Adrenal gland (tissue), 5 donors: ENCODE results near the gene GJB5.
"Not testable (repeated sequence)": the region's sequence is repeated elsewhere in the genome, so short reads cannot be mapped to it uniquely, and the experiment has no call there.

Source experiments
- POLR2A ChIP-seq, 2 donors: fragments of 450-650 bp; IDR thresholded peaks; one replicate each; pipeline ENCODE4 v1.6.1; 2017; ENCODE audit warnings: antibody characterized with exemption in 2 of 2, mild to moderate bottlenecking in 2 of 2, moderate library complexity in 1 of 2
- TF ChIP-seq, protein P1 (sequence below), 6 experiments: fragments of 450-650 bp in 4 of 6; fragments of 200-600 bp in 2 of 6; sonication (generic) in 1 of 6; IDR thresholded peaks; 1 replicate in 5 of 6; 2 replicates in 1 of 6; pipeline versions ENCODE4 v1.5.1 to v1.8.0; 2016 to 2021; ENCODE audit warnings: antibody characterized with exemption in 6 of 6, mild to moderate bottlenecking in 2 of 6, moderate library complexity in 1 of 6
- donor health status: DM: no; HTN: no; CAD: no.

DNA sequence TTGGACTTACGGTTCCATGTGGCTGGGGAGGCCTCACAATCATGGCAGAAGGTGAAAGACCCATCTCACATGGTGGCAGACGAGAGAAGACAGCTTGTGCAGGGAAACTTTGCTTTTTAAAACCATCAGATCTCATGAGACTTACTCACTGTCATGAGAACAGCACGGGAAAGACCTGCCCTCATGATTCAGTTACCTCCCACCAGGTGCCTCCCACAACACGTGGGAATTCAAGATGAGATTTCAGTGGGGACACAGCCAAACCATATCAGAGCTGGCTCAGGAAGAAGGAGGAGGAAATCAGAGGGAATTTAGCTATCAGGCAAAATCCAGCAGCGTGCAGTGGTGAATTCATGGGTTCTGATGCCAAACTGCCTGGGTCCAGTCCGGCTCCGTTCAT lies 22.0 kb upstream of the GJB5 start:
- TF ChIP-seq, protein P1, sequence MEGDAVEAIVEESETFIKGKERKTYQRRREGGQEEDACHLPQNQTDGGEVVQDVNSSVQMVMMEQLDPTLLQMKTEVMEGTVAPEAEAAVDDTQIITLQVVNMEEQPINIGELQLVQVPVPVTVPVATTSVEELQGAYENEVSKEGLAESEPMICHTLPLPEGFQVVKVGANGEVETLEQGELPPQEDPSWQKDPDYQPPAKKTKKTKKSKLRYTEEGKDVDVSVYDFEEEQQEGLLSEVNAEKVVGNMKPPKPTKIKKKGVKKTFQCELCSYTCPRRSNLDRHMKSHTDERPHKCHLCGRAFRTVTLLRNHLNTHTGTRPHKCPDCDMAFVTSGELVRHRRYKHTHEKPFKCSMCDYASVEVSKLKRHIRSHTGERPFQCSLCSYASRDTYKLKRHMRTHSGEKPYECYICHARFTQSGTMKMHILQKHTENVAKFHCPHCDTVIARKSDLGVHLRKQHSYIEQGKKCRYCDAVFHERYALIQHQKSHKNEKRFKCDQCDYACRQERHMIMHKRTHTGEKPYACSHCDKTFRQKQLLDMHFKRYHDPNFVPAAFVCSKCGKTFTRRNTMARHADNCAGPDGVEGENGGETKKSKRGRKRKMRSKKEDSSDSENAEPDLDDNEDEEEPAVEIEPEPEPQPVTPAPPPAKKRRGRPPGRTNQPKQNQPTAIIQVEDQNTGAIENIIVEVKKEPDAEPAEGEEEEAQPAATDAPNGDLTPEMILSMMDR (IDR thresholded peaks at IDR 0.05): not testable (repeated sequence)
- TF ChIP-seq POLR2A (IDR thresholded peaks at IDR 0.05): not testable (repeated sequence)
